GM18870 (cell line): ENCODE data around the gene GYPA.
"Not testable (repeated sequence)": the region's sequence is repeated elsewhere in the genome, so short reads cannot be mapped to it uniquely, and the experiment has no call there.

Experiments used
- ATAC-seq: cut with Tn5 transposase; IDR thresholded peaks from one replicate; pipeline ENCODE4 v1.9.1; 2021; ENCODE audit warnings: moderate library complexity; ENCODE audit not compliant: unreplicated experiment

The GYPA gene

DNA sequence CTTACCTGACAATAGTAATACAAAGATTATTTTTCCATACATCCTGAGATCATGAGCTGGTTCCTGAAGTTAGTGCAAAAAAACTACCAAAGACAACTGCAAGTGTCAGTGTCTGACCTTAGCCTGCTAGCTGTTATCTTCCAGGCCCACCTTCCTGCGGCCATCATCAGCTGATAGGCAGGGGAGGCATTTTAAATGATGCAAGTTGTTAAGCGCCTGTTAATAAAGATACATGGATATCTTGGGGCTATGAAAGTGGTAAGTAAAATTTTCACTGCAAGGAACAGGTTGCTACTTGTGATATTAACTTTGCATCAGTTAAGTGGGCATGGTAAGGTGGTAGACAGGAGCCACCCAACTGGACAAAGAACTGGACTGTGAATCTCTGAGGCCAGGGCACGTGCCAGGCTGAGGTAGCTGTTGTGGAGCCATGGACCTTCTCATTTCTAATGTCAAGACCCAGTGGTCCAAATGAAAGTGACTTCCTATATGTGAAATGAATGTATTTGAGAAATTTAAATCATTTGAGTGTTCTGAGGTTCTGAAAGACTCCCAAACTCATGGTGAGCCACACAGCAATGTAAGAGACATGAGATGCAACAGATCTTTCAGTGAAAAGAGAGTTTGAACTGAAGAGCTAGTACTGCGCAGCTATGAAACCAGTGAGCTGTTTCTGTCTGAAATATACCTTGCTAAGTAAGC lies at the start of gene GYPA:
Gene GYPA (minus strand): TSS at position 125 of the 702 bp plus-strand sequence. CDS start 83 bp downstream, at position 42.
- not testable (repeated sequence) for ATAC-seq

- ATAC-seq = no peak
Observed at GRCh38 chr4:144190009-144190408, 49.5 kb upstream of the GYPA start.

DNA sequence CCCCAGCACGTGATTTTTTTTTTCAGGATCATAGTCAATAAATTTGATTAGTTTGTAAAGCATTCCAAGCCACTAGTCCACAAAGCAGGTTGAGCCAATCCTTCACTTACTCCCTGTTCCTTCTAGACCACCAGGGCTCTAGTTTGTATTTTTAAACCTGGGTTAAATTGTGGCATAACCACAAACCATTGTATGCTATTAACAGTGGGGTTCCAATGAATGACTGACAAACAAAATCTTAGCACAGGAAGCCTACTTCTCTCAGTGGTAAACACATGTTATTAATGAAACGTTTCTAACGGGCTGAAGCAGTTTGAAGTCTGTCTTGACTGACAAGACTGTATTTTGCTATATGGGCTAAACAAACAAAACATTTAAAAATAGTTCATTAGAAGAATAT lies 48.6 kb upstream of the GYPA start:
- ATAC-seq = peak; percentile 64

DNA sequence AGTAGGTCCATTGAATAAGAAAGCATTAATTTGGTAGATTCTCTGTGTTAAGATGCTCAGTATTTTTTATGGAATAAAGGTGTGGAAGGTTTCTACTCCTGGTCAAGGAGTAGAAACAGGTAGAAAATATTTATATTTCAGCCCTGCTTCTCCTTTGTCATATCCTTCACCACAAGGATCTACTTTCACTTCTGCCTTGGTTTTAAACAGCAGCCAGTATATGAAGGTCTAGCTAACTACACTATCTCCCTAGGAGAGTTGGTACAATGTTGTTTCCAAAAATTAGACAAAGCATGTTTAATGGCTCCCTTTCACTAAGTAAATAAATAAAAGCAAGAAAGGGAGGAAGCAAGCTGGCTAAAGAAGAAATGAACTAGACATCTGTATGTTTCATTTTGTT lies 44.6 kb upstream of the GYPA start:
- ATAC-seq = peak; percentile 36

- no peak for ATAC-seq
Observed at GRCh38 chr4:144183165-144183564, 42.6 kb upstream of the GYPA start.

- ATAC-seq = no peak
Observed at GRCh38 chr4:144181391-144181790, 40.9 kb upstream of the GYPA start.

DNA sequence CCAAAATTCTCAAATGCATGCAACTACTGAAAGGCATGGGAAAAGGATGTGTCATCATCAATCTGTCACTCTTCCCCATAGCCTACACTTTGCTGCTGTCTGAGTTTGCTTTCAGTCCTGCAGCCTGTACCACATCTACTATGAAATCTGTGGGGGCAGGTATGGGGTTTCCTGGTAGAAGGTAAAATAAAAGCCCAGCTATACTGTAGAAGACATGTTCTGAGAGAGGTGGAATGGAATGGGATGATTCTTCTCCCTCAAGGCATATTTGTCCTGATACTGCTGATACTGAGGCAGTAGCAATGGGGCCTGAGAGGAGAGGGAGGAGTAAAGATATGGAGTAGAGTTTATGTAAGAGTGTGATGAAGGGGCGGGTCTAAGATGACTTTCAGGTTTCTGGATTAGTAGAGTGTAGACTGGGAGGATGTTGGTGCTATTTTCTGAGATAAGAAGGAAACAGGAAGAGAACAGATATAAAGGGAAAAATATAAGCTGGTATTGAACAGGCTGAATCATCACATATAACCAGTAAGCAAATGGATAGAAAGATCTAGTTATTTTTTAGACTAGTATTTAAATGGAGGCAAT lies 38.7 kb upstream of the GYPA start:
- no peak for ATAC-seq

DNA sequence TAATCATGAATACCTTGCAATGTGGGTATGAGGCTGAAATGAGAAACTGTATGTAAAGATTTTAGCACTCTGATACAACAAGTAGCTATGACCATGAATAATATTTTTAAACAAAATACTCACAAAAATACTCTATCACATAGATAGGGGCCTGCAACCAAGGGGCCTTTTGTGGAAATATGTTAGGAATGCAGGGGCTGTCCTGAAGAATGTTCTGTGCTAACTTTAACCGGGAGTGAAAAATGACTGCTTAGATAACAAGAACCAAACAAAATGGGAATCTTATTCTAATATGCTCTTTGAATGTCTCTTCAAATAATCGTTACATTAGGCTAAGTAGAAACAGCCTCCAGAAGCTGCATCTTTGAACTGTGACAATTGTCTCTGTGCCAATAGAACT lies 37.9 kb upstream of the GYPA start:
- no peak for ATAC-seq

- ATAC-seq = no peak
Observed at GRCh38 chr4:144176476-144176875, 36.0 kb upstream of the GYPA start.

DNA sequence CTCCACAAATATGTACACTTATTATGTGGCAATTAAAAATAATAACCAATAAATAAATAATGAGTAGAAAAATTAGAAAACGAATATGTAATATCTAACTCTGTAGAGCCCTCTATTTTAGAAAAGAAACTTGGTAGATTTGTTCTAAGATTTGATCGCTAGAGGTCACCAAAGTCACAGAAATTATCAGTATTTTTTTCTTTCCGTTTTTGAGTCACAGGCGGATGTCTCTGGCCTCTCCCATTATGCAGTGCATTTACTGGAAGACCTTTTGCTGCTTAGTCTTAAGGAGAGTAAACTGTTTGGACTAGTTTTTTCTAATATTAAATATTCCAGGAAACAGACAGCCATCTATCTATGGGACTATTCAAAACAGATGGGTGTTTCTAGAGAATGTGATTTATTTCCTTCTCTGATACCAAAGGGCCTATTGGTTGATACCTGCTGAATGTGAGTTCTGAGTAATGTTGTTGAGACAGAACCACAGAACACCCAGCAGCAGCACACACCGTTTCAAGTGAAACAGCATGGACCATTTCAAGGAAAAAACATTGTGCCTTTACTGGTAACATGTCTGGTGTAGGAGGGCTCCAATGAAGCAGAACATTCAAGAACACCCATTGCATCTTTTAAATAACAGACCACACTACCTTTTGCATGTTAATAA lies 34.0 kb upstream of the GYPA start:
- peak; percentile 78 for ATAC-seq

- no peak for ATAC-seq
Observed at GRCh38 chr4:144171697-144172096, 31.2 kb upstream of the GYPA start.

DNA sequence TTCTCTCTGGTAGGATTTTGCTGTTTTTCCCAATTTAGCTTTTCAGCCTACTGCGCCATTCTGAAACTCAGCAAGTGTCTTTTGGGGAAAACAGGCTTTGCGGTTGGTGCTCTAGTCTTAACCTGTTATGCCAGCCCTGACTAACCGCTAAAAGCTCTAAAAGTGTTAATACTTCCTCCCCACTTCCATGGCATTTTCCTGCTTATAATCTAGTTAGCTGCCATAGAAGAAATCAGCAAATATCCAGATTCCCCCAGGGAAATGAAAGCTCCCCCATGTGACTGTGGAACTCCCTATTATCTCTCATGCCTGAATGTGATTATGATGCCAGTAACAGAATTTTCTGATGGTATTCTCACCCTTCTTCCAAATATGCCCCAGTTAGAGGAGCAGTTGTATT lies 28.7 kb upstream of the GYPA start:
- ATAC-seq = no peak

- ATAC-seq = no peak
Observed at GRCh38 chr4:144154044-144154443, 13.5 kb upstream of the GYPA start.

- peak; percentile 72 for ATAC-seq
Observed at GRCh38 chr4:144142690-144143326, 2.3 kb upstream of the GYPA start.

DNA sequence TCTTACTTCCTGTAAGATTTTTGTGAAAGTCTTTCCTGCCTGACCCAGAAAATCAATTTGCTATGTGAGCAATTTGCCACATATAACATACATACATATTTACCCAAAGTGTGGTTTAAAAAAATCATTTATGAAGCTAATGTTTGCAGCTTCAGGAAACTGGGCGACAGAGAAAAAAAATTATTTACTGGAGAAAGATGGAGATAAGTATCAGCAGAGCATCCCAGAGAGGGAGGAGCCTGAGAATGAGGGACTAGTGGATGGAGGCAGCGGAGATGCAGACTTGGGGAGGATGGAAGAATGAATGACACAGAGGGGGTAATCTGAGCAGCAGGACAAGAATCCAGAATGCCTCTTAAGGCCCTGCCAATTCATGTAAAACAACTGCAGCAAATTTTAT lies 975 bp upstream of the GYPA start:
- no peak for ATAC-seq

GRCh38 chr4:144139991-144140390 lies 527 bp downstream of the GYPA start:
- ATAC-seq = not testable (repeated sequence)

DNA sequence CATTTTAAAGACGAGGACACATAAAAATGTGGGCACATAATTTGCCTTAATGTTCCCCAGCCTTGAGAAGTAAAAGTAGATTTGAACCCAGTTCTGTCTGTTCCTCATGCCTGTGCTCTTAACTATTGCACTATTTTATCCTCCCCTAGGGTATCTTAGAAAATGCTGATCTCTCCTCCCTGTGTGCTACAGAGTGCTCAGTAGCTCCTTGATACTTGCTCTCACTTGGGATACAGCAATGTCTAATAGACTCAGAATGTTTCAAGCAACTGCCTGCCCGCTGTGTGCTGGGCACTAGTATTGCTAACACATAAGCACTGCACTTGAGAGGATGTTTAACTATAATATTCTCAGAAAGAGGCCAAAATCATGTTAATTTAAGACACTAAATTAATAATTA lies 971 bp downstream of the GYPA start:
- ATAC-seq = not testable (repeated sequence)

GRCh38 chr4:144138239-144138638 lies 2.3 kb downstream of the GYPA start:
- not testable (repeated sequence) for ATAC-seq

GRCh38 chr4:144137137-144137931 lies 3.2 kb downstream of the GYPA start:
- ATAC-seq = not testable (repeated sequence)

- not testable (repeated sequence) for ATAC-seq
Observed at GRCh38 chr4:144136189-144136588, 4.3 kb downstream of the GYPA start.

GRCh38 chr4:144130167-144130566 lies 10.4 kb downstream of the GYPA start:
- ATAC-seq = not testable (repeated sequence)
